NCI-H748 treated with DMSO at 0.1 percent for 48 hours (cell line): Measurements from ENCODE around the gene FUT2.
"Not testable (repeated sequence)": the region's sequence is repeated elsewhere in the genome, so short reads cannot be mapped to it uniquely, and the experiment has no call there.

Source experiments
- DNase-seq: peaks from one replicate; lab custom pipeline; 2025; lab: John Stamatoyannopoulos, UW

The FUT2 gene

GRCh38 chr19:48670699-48671445 lies 24.9 kb upstream of the FUT2 start:
- no peak for DNase-seq

DNA sequence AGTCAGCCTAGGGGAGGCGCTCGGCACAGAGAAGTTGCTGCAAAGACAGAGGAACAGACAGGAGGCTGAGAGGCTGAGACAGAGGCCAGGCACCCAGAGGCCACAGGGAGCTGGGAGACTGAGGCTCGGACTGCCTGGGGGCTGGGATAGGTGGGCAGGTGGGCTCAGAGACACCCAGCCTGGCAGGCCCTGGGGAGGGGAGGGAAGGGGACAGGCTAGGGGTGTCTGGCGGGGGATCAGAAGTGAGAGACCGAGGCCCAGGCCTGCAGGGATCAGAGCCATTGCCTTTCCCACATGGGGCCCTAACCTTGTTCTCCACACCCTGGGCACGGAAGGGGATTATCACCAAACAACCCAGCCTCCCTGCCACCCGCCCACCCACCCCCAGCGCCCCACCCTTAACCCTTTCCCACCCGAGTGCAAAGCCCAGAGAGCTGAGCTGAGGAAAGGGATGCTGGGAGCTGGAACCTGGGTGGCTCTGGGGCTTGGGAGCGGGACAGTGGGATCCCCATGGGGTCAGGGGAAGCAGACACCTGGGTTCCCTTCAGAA lies 24.2 kb upstream of the FUT2 start:
- no peak for DNase-seq

DNA sequence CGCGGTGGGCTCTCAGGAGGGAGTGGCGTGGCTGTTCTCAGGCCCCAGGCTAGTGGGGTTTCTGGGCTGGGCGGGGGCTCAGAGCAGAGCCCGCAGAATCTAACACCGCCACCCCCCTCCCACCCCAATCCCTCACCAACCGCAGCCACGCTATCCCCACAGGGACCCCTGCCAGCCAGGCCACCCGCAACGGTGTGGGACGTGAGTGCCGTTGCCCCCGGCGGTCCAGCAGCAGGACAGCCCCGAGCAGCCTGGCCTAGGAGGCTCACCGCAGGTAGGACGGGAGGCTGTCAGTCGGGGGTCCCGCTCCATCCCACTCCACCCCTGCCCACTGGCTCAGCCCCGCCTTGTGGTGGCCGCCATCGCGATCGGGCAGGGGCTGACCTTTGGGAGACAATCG lies 22.8 kb upstream of the FUT2 start, which contains the start of gene NTN5:
TSS of gene NTN5 (minus strand) at position 24 of the 400 bp plus-strand sequence. CDS start 2,031 bp downstream, outside the sequence.
- no peak for DNase-seq

GRCh38 chr19:48673436-48674100 lies 22.2 kb upstream of the FUT2 start:
- no peak for DNase-seq

GRCh38 chr19:48674216-48674809 lies 21.5 kb upstream of the FUT2 start:
- DNase-seq = no peak

DNA sequence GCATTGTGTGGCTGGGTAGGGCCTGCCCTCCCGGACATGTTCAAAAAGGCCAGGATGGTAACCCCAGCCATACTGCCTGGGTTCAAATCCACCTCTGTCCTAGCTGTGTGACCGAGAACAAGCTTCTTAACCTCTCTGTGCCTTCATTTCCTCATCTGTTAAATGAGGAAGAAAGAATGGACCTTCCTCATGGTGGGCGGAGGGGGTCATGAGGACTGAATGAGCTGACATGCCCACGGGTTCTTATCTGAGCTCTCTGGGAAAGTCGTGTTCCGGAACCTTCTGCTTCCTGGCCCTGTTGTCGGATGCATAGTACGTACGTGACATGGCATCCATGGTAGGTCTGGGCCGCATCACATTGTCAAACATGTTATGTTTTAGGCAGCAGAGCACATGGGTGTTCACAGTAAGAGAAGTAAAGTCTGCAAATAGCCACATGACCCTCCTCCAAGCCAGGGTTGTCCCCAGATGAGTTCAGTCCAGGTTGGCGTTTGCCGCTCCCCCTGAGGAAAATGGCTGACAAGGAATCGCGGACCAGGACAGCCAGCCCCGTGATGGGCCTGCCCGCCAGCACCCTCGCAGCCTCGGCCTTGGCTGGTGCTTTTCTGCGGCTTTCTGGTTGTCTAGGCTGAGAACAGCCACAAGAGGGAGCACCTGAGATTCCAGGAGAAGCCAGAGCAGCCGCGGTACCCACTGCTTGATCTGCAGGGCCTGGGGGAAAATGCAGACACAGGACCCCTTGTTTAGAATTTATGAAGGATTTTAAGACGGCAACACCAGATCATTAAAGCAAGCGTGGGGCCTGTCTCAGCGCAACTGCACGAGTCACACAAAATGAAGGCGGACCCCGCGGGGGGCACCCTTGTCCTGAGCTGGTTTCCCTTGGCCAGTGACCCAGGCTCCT lies 20.6 kb upstream of the FUT2 start:
- DNase-seq = peak; percentile 74

DNA sequence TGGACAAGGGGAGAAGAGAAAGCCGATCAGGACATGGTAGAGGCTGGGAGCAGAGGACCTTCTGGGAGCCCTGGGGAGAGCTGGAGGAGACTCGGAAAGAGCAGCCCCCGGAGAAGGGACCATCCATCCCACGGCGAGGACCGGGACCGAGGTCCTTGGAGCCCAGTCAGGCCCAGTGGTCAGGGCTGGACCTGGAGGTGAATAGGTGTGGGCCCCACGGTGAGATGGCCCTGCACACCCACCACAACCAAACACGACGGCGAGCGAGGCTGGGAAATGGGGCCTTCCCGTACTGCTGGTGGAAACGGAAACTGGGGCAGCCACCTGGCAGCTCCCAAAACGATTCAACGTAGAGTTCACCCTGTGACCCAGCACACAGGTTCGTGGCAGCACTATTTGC lies 19.3 kb upstream of the FUT2 start:
- DNase-seq = no peak

DNA sequence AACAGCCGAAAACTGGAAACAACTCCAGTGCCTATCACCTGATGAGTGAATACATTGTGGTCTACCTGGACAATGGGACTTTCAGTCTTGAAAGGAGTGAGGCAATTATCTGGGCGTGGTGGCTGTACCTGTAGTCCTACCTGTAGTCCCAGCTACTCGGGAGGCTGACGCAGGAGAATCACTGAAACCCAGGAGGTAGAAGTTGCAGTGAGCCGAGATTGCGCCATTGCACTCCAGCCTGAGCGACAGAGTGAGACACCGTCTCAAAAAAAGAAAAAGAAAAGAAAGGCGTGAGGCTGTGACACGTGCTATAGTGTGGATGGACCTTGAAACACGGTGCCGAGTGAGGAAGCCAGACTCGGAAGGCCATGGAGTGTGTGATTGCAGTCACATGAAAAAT lies 18.9 kb upstream of the FUT2 start:
- peak; percentile 24 for DNase-seq

GRCh38 chr19:48678201-48678600 lies 17.6 kb upstream of the FUT2 start:
- no peak for DNase-seq

DNA sequence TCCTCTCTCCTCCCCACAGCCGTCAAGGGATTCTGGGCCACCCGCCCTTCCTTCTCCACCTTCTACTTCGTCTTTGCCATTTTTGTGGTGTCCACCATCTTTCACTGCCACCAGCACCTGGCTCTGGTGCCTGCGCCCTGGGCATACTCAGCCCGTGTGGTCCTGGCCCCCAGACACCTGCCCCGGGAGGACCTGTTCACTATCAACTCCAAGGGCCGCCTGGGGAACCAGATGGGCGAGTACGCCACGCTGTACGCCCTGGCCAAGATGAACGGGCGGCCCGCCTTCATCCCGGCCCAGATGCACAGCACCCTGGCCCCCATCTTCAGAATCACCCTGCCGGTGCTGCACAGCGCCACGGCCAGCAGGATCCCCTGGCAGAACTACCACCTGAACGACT lies 15.8 kb upstream of the FUT2 start:
- DNase-seq = not testable (repeated sequence)

- no peak for DNase-seq
Observed at GRCh38 chr19:48680436-48681126, 15.2 kb upstream of the FUT2 start.

DNA sequence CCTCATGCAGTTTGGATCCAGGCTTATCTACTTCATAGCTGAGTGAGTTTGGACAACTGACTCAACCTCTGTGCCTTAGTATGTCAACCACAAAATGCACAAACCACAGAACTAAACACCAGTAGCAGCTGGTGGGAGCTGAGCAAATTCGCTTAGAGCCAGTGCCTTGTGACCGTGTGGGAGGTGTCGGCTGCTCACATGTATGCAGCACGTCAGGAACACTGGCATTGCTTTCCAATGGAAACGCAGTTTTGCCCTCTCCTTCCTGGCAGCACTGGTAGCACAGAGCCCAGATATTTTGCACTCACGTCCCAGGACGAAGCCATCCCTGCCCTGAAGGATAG lies 14.7 kb upstream of the FUT2 start:
- DNase-seq = no peak

DNA sequence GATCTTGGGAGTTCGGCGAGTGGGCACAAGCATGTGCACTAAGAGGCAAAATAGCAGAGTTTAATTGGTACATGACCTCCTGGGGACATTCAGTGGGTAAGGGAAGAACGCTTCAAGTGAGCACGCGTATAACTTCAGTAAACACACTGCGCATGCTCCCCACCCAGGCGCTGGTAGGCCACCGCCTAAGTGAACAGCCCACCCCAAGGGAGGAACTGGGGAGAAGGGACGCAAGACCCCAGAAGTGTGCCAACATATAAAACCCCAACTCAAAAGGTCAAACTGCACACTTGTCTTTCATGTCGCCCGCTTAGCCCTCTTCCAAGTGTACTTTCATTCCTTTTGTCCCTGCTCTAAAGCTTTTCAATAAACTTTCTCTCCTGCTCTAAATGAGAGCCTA lies 12.4 kb upstream of the FUT2 start:
- DNase-seq = no peak

- DNase-seq = no peak
Observed at GRCh38 chr19:48685583-48685982, 10.2 kb upstream of the FUT2 start.

DNA sequence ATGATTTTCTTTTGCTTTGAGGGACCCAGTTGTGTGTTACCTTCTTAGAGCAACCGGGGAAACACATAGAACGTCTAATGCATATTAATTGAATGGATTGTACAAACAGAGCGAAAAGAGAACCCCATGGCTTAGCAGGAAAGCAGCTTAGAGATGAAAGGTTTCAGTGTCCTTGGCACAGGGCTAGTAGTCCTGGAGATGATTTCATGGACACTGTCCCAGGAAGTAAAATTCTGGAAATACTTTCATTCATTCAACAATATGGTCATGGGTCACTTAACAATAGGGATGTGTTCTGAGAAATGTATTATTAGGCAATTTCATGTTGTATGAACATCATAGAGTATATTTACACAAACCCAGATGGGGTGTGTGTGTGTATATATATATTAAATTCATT lies 9.7 kb upstream of the FUT2 start:
- peak; percentile 25 for DNase-seq

DNA sequence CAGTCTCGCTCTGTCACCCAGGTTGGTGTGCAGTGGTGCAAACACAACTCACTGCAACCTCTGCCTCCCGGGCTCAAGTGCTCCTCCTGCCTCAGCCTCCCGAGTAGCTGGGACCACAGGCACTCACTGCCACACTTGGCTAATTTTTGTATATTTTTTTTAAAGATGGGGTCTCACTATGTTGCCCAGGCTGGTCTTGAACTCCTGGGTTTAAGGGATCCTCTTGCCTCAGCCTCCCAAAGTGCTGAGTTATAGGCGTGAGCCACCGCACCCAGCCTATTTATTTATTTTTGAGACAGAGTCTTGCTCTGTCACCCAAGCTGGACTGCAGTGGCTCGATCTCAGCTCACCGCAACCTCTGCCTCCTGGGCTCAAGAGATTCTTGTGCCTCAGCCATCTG lies 9.1 kb upstream of the FUT2 start:
- DNase-seq = not testable (repeated sequence)

DNA sequence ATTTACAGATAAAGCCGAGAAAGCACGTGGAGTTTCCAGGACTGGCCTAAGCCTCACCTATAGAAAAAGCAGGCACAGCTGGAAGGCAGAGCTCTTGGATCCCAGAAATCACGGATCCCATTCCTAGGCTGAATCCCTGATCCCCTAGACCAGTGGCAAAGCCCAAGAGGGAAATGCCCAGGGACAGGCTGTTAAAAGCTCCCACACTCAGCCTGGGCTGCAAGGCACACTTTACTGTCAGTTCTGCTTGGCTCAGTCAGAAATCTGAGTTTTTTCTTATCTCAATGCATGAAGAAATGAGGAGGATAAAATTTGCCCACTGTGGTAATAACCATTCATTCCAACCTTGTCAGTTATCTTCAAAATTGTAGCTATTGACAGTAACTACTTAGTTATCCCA lies 8.0 kb upstream of the FUT2 start:
- DNase-seq = no peak

DNA sequence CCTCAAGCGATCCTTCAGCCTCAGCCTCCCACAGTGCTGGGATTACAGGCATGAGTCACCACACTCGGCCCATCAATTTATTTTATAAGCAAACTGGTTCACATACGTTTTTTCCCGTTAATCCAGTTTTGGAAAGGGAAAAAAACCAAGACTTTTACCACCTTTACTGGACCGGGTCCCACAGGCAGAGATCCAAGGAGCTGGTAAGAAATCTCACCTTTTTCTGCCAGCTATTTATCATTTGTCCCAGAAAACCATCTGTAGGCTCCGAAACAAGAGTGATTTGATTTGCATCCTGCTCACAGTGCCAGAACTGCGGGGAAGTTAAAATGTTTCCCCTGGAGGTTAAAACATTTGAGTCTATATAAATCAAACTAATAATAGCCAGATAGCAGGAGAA lies 6.3 kb upstream of the FUT2 start:
- DNase-seq = no peak

DNA sequence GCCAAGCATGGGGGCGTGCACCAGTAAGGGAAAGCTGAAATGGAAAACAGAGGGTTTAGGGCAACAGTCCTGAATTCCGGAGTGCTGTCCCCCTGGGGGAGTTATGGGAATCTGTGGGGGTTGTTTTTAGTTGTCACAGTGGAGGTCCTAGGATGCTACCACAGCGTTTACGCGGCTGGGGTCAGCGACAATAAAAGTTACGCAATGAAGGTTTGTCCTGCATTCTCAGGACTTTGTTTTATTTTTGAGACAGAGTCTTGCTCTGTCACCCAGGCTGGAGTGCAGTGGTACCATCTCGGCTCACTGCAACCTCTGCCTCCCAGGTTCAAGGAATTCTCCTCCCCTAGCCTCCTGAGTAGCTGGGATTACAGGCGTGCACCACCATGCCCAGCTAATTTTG lies 2.1 kb upstream of the FUT2 start:
- DNase-seq = not testable (repeated sequence)

GRCh38 chr19:48696353-48697010 lies 711 bp downstream of the FUT2 start:
- no peak for DNase-seq

- no peak for DNase-seq
Observed at GRCh38 chr19:48698046-48698445, 2.3 kb downstream of the FUT2 start.
